ENCODE results near the gene NAA25.

DNA sequence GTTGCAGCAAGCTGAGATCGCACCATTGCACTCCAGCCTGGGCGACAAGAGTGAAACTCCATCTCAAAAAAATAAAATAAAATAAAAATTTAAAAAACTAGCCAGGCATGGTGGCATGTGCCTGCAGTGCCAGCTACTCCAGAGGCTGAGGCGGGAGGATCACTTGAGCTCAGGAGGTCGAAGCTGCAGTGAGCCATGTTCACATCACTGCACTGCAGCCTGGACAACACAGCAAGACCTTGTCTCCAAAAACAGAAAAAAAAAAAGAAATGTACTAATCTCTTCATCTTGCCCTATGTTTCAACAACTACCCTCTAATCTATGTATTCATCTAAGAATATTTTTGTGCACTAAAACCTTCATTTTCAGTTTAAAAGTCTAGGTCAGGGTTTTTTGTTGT, 6.5 kb downstream of the NAA25 start:
- TF ChIP-seq CTCF (IDR thresholded peaks at IDR 0.05) (no peak), POLR2A (IDR thresholded peaks at IDR 0.05) (no peak)
